Transverse colon (tissue), 4 donors: Measurements from ENCODE around the gene FBN3. TPM values are rescaled to one million over a fixed set of nuclear protein-coding genes. Genes with fewer than 3 reads are reported as not detected.

Experiments
- DNase-seq: peaks from one replicate; pipeline ENCODE4 v3.0.0-alpha.2; 2019
- H3K27ac ChIP-seq, 4 donors: fragments of 200-600 bp; sonication (generic); 2 replicates each; pipeline ENCODE4 v1.5.1; 2016 to 2018; ENCODE audit warnings: inconsistent platforms in 4 of 4
- H3K27me3 ChIP-seq: fragments of 200-600 bp; sonication (generic); 2 replicates; pipeline ENCODE4 v1.5.1; 2017; ENCODE audit warnings: inconsistent platforms
- H3K36me3 ChIP-seq, 4 donors: fragments of 200-600 bp; sonication (generic); 2 replicates each; pipeline ENCODE4 v1.5.1; 2017 to 2019; ENCODE audit warnings: inconsistent platforms in 4 of 4
- H3K4me1 ChIP-seq, 4 donors: fragments of 200-600 bp; sonication (generic); 2 replicates each; pipeline ENCODE4 v1.5.1; 2017 to 2020; ENCODE audit warnings: inconsistent platforms in 4 of 4
- H3K4me3 ChIP-seq, 4 donors: fragments of 200-600 bp; sonication (generic); 1 replicate in 1 of 4; 2 replicates in 3 of 4; pipeline versions ENCODE4 v1.5.1 to v1.6.1; 2017 to 2019; ENCODE audit warnings: inconsistent platforms in 4 of 4
- H3K9me3 ChIP-seq, 2 donors: fragments of 200-600 bp; sonication (generic); 2 replicates each; pipeline ENCODE4 v1.5.1; 2017 to 2019; ENCODE audit warnings: inconsistent platforms in 2 of 2
- EP300 ChIP-seq: sonication (generic); formaldehyde crosslinking; IDR thresholded peaks from one replicate; pipeline ENCODE4 v1.6.1; 2017; ENCODE audit warnings: antibody characterized with exemption, low read depth
- POLR2A ChIP-seq: fragments of 450-650 bp; IDR thresholded peaks from one replicate; pipeline ENCODE4 v1.6.1; 2016; ENCODE audit warnings: antibody characterized with exemption, mild to moderate bottlenecking, moderate library complexity
- POLR2AphosphoS5 ChIP-seq, 3 donors: sonication (generic); formaldehyde crosslinking; IDR thresholded peaks; one replicate each; pipeline ENCODE4 v1.6.1; 2016; ENCODE audit warnings: antibody characterized with exemption in 3 of 3
- WGBS, 2 donors: methylation state at CpG; one replicate each; pipeline ENCODE4 v1.1.5; 2018; ENCODE audit warnings: low coverage in 1 of 2; 5-methylcytosine and 5-hydroxymethylcytosine counted together
- in situ Hi-C, 4 donors: fragments of 200-750 bp; cut with MboI; loops; one replicate each; pipeline versions ENCODE4 v1.15.0 to v1.15.1; 2017; ENCODE audit warnings: low sequenced_read_pairs in 3 of 4, low pct_ligation_motif_present in 1 of 4, low pct_unique_long_range_greater_than_20kb in 1 of 4
- intact Hi-C: fragments of 100-400 bp; cut with DNase I; formaldehyde crosslinking; loops from one replicate; pipeline ENCODE4 v1.15.1; 2023; ENCODE audit warnings: low total_unique reads
- total RNA-seq, 4 donors: library from RNA; depleted of rRNA; stranded (reverse); fragments of >200 nt; gene quantifications; one replicate each; pipeline ENCODE4 v1.1.0, GENCODE V29; 2016
- TF ChIP-seq, protein P1 (sequence below), 5 experiments: fragments of 200-600 bp in 3 of 5; fragments of 450-650 bp in 2 of 5; sonication (generic) in 3 of 5; IDR thresholded peaks; 1 replicate in 2 of 5; 2 replicates in 3 of 5; pipeline ENCODE4 v1.5.1; 2016 to 2017; ENCODE audit warnings: antibody characterized with exemption in 5 of 5, inconsistent platforms in 3 of 5, mild to moderate bottlenecking in 2 of 5, moderate library complexity in 1 of 5

Gene FBN3
- total RNA-seq, 4 donors from 2014 or later = not detected

DNA sequence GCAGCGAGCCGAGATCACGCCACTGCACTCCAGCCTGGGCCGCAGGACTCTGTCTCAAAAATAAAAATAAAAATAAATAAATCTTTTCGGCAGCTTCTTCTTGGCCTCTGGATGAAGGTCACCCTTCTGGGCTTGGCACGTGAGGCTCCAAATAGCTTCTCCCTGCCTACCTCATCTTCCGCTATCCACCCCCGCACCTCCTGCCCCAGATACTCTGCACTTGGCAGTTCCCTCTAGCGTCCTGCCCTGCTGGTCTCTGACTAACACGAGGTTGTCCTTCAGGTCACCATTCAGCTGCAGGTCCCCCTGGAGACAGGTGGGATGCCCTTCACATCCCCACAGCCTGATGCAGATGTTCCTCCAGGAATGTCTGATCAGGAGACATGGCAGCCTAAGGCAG is 105.4 kb downstream of the FBN3 start:
- no peak for DNase-seq
- intact Hi-C loops (no loop called here), in situ Hi-C loops (no loop called here)
- TF ChIP-seq POLR2A (no peak), POLR2AphosphoS5 (IDR thresholded peaks at IDR 0.05) (no peak), EP300 (no peak)
- TF ChIP-seq, protein P1, sequence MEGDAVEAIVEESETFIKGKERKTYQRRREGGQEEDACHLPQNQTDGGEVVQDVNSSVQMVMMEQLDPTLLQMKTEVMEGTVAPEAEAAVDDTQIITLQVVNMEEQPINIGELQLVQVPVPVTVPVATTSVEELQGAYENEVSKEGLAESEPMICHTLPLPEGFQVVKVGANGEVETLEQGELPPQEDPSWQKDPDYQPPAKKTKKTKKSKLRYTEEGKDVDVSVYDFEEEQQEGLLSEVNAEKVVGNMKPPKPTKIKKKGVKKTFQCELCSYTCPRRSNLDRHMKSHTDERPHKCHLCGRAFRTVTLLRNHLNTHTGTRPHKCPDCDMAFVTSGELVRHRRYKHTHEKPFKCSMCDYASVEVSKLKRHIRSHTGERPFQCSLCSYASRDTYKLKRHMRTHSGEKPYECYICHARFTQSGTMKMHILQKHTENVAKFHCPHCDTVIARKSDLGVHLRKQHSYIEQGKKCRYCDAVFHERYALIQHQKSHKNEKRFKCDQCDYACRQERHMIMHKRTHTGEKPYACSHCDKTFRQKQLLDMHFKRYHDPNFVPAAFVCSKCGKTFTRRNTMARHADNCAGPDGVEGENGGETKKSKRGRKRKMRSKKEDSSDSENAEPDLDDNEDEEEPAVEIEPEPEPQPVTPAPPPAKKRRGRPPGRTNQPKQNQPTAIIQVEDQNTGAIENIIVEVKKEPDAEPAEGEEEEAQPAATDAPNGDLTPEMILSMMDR (IDR thresholded peaks at IDR 0.05) = no peak
- Histone ChIP-seq H3K4me1 (no peaks in the 10 kb centered on the region), H3K9me3 (no peaks in the 10 kb centered on the region), H3K36me3 (no peaks in the 10 kb centered on the region), H3K4me3 (no peak overlapping the region), H3K27ac (no peak overlapping the region), H3K27me3 (peaks cover 3% of the 10 kb centered on the region)
- 76 to 86% methylated on average over 8 to 10 of the region's 10 CpGs for WGBS, 2 donors

DNA sequence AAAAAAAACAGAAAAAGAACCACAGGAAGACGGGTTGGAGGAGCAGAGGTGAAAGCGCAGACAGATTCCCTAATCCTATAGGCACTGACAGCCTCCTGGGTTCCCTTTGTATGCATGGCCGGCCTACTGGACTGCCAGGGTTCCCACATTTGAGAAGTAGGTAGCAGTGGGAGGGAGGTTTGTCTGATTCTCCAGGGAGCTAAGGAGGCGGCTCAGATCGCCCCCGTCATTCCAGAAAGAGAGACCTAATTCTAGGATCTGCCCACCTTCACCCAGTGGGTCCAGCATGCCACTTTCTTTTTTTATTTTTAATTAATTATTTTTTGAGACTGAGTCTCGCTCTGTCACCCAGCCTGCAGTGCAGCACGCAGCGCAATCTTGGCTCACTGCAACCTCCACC is 106.5 kb downstream of the FBN3 start:
- no peaks in the 10 kb centered on the region for H3K36me3 ChIP-seq
- H3K27ac ChIP-seq = no peak overlapping the region
- no peaks in the 10 kb centered on the region for H3K9me3 ChIP-seq
- intact Hi-C loops = no loop called here
- no peaks in the 10 kb centered on the region for H3K4me1 ChIP-seq
- in situ Hi-C loops = no loop called here
- WGBS, 2 donors = 89 to 92% methylated on average over 7 to 9 of the region's 9 CpGs
- no peak for DNase-seq
- no peaks in the 10 kb centered on the region for H3K27me3 ChIP-seq
- H3K4me3 ChIP-seq = no peak overlapping the region
- TF ChIP-seq POLR2AphosphoS5 (IDR thresholded peaks at IDR 0.05) = no peak
- no peak for TF ChIP-seq POLR2A
- TF ChIP-seq EP300 = no peak
- TF ChIP-seq, protein P1 (IDR thresholded peaks at IDR 0.05) = no peak

GRCh38 chr19:8041531-8041931 is 107.9 kb downstream of the FBN3 start:
- no peak for DNase-seq
- intact Hi-C loops = no loop called here
- in situ Hi-C loops = no loop called here
- no peaks in the 10 kb centered on the region for H3K36me3 ChIP-seq
- no peak overlapping the region for H3K4me3 ChIP-seq
- H3K9me3 ChIP-seq = no peaks in the 10 kb centered on the region
- TF ChIP-seq POLR2A = no peak
- no peak for TF ChIP-seq POLR2AphosphoS5 (IDR thresholded peaks at IDR 0.05)
- TF ChIP-seq, protein P1 (IDR thresholded peaks at IDR 0.05) = no peak
- TF ChIP-seq EP300 = no peak
- H3K4me1 ChIP-seq = no peaks in the 10 kb centered on the region
- H3K27ac ChIP-seq = no peak overlapping the region
- 61% methylated on average over 7 of the region's 7 CpGs; no CpG with 5 or more reads in 1 of the 2 donors for WGBS, 2 donors
- H3K27me3 ChIP-seq = no peaks in the 10 kb centered on the region

GRCh38 chr19:8039231-8039630 is 110.2 kb downstream of the FBN3 start:
- in situ Hi-C loops = no loop called here
- no peak for DNase-seq
- no peak overlapping the region for H3K27ac ChIP-seq
- no peak overlapping the region for H3K4me3 ChIP-seq
- intact Hi-C loops = no loop called here
- H3K4me1 ChIP-seq = no peaks in the 10 kb centered on the region
- TF ChIP-seq EP300 (no peak), POLR2A (no peak), POLR2AphosphoS5 (IDR thresholded peaks at IDR 0.05) (no peak)
- TF ChIP-seq, protein P1 (IDR thresholded peaks at IDR 0.05) = no peak
- H3K27me3 ChIP-seq = no peaks in the 10 kb centered on the region
- no peaks in the 10 kb centered on the region for H3K36me3 ChIP-seq
- H3K9me3 ChIP-seq = no peaks in the 10 kb centered on the region
- 74% methylated on average over 3 of the region's 3 CpGs; no CpG with 5 or more reads in 1 of the 2 donors for WGBS, 2 donors
